ENCODE data around the gene ABHD18. TPM values are rescaled to one million over a fixed set of nuclear protein-coding genes. Genes with fewer than 3 reads are reported as not detected.

ABHD18 gene
- total RNA-seq, 1 donor from 2014 or later, result 14.7 TPM

GRCh38 chr4:127975121-127975770 is 10.0 kb downstream of the ABHD18 start:
- Histone ChIP-seq H3K79me2 (ENCODE audit: low read depth) (peaks cover 15% of the 10 kb centered on the region), H3K9me3 (ENCODE audit: low read depth) (no peaks in the 10 kb centered on the region), H3K4me2 (no peak overlapping the region), H4K20me1 (ENCODE audit: low read depth) (no peaks in the 10 kb centered on the region), H2AFZ (replicated peaks) (no peak overlapping the region), H3K27me3 (no peaks in the 10 kb centered on the region), H3K4me3 (no peak overlapping the region), H3K27ac (no peak overlapping the region), H3K4me1 (no peaks in the 10 kb centered on the region), H3K9ac (no peak overlapping the region), H3F3A (ENCODE audit: low read depth) (no peaks in the 10 kb centered on the region), H3K36me3 (no peaks in the 10 kb centered on the region)
- DNase-seq (ENCODE audit: low spot score), result no peak
- no peak for TF ChIP-seq EZH2 (IDR thresholded peaks at IDR 0.05)
- TF ChIP-seq EZH2phosphoT487 (IDR thresholded peaks at IDR 0.05), result no peak
- no peak for TF ChIP-seq CTCF (IDR thresholded peaks at IDR 0.05)
- peaks cover 6% of the 10 kb centered on the region for H3K9me3 Mint-ChIP-seq
- H3K36me3 Mint-ChIP-seq, result peaks cover 12% of the 10 kb centered on the region
- H3K27me3 Mint-ChIP-seq (ENCODE audit: insufficient read depth, low read depth), result no peaks in the 10 kb centered on the region
- H3K4me1 Mint-ChIP-seq, result no peaks in the 10 kb centered on the region
- no peak overlapping the region for H3K4me3 Mint-ChIP-seq
- no peak overlapping the region for H3K27ac Mint-ChIP-seq

DNA sequence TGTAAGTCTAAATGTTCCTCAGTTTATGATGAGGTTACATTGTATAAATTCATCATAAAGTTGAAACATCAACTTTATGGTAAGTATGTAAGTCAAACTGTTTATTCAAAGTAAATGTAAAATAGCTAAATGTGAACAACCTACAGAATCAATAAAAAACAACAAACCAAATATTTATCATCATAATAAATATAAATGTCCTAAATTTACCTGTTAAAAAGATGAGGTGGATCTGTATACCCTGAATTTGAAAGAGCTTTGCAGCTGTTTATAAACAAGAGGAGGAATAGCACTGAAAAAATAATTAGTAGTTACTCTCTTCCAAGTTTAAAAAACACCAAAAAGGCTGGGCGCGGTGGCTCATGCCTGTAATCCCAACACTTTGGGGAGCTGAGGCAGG is 13.7 kb downstream of the ABHD18 start:
- Mint-ChIP-seq H3K9me3 (peaks cover 6% of the 10 kb centered on the region), H3K4me3 (no peak overlapping the region), H3K27me3 (ENCODE audit: insufficient read depth, low read depth) (no peaks in the 10 kb centered on the region), H3K4me1 (no peaks in the 10 kb centered on the region), H3K27ac (no peak overlapping the region), H3K36me3 (peaks cover 10% of the 10 kb centered on the region)
- Histone ChIP-seq H2AFZ (replicated peaks) (no peak overlapping the region), H3K9me3 (ENCODE audit: low read depth) (no peaks in the 10 kb centered on the region), H3K79me2 (ENCODE audit: low read depth) (no peaks in the 10 kb centered on the region), H3K4me2 (no peak overlapping the region), H4K20me1 (ENCODE audit: low read depth) (no peaks in the 10 kb centered on the region), H3K36me3 (peaks cover 6% of the 10 kb centered on the region), H3K4me1 (no peaks in the 10 kb centered on the region), H3F3A (ENCODE audit: low read depth) (no peaks in the 10 kb centered on the region), H3K27me3 (no peaks in the 10 kb centered on the region), H3K4me3 (no peak overlapping the region), H3K27ac (no peak overlapping the region), H3K9ac (no peak overlapping the region)
- TF ChIP-seq CTCF (IDR thresholded peaks at IDR 0.05) (no peak), EZH2 (IDR thresholded peaks at IDR 0.05) (no peak), EZH2phosphoT487 (IDR thresholded peaks at IDR 0.05) (no peak)
- no peak for DNase-seq (ENCODE audit: low spot score)

GRCh38 chr4:127982445-127982844 is 17.2 kb downstream of the ABHD18 start:
- Histone ChIP-seq H2AFZ (replicated peaks) (no peak overlapping the region), H3F3A (ENCODE audit: low read depth) (no peaks in the 10 kb centered on the region), H3K4me2 (no peak overlapping the region), H3K27ac (no peak overlapping the region), H3K36me3 (peaks cover 15% of the 10 kb centered on the region), H4K20me1 (ENCODE audit: low read depth) (no peaks in the 10 kb centered on the region), H3K4me1 (no peaks in the 10 kb centered on the region), H3K9ac (no peak overlapping the region), H3K4me3 (no peak overlapping the region), H3K79me2 (ENCODE audit: low read depth) (no peaks in the 10 kb centered on the region), H3K9me3 (ENCODE audit: low read depth) (no peaks in the 10 kb centered on the region), H3K27me3 (no peaks in the 10 kb centered on the region)
- Mint-ChIP-seq H3K9me3 (peaks cover 6% of the 10 kb centered on the region), H3K27ac (no peak overlapping the region), H3K36me3 (peaks cover 9% of the 10 kb centered on the region), H3K27me3 (ENCODE audit: insufficient read depth, low read depth) (no peaks in the 10 kb centered on the region), H3K4me1 (no peaks in the 10 kb centered on the region), H3K4me3 (no peak overlapping the region)
- TF ChIP-seq CTCF (IDR thresholded peaks at IDR 0.05) (no peak), EZH2 (IDR thresholded peaks at IDR 0.05) (no peak), EZH2phosphoT487 (IDR thresholded peaks at IDR 0.05) (no peak)
- no peak for DNase-seq (ENCODE audit: low spot score)

Data from neural progenitor cell (in vitro differentiated cells).